ENCODE data around the gene ASIC2. TPM values are rescaled to one million over a fixed set of nuclear protein-coding genes. Genes with fewer than 3 reads are reported as not detected.

ASIC2 gene
- total and polyA plus RNA-seq, 2 experiments from 2014 or later, result 0.52 to 2.8 TPM

DNA sequence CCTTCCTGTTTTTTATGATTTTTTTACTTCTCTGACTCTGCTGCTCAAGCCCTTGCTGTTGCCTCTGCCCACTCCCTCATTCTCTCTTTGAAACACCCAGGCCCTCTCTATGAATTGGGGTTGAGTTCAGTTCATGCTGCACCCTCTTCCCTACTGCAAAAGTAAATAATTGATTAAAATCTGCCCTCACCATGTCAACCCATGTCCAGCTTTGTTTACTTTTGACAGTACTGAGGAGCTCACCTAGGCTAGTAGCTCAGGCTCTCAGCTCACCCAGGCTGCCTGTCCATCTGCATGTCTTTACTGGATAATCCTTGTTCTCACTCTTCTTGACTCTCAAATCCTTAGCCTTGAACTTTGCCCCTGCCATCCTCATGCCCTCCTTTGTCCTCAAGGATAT, 206.2 kb downstream of the ASIC2 start:
- Histone ChIP-seq H2AFZ (no peak overlapping the region), H3K79me2 (replicated peaks; ENCODE audit: insufficient read depth) (no peaks in the 10 kb centered on the region), H3K4me2 (no peak overlapping the region), H3F3A (replicated peaks; ENCODE audit: low read depth) (no peaks in the 10 kb centered on the region), H3K27ac (ENCODE audit: low read depth) (no peak overlapping the region), H3K27me3 (ENCODE audit: insufficient read depth) (no peaks in the 10 kb centered on the region), H3K4me1 (ENCODE audit: insufficient read depth) (no peaks in the 10 kb centered on the region), H3K4me3 (no peak overlapping the region), H3K9me2 (ENCODE audit: insufficient read depth) (peaks cover 4% of the 10 kb centered on the region; the same call in 1 of the 2 replicates), H4K20me1 (replicated peaks; ENCODE audit: insufficient read depth) (no peaks in the 10 kb centered on the region), H3K36me3 (ENCODE audit: insufficient read depth) (no peaks in the 10 kb centered on the region)
- TF ChIP-seq JUNB (IDR thresholded peaks at IDR 0.05; ENCODE audit: unreplicated experiment), result no peak
- TF ChIP-seq STAT1 (IDR thresholded peaks at IDR 0.05; ENCODE audit: unreplicated experiment), result no peak
- TF ChIP-seq, protein P1, sequence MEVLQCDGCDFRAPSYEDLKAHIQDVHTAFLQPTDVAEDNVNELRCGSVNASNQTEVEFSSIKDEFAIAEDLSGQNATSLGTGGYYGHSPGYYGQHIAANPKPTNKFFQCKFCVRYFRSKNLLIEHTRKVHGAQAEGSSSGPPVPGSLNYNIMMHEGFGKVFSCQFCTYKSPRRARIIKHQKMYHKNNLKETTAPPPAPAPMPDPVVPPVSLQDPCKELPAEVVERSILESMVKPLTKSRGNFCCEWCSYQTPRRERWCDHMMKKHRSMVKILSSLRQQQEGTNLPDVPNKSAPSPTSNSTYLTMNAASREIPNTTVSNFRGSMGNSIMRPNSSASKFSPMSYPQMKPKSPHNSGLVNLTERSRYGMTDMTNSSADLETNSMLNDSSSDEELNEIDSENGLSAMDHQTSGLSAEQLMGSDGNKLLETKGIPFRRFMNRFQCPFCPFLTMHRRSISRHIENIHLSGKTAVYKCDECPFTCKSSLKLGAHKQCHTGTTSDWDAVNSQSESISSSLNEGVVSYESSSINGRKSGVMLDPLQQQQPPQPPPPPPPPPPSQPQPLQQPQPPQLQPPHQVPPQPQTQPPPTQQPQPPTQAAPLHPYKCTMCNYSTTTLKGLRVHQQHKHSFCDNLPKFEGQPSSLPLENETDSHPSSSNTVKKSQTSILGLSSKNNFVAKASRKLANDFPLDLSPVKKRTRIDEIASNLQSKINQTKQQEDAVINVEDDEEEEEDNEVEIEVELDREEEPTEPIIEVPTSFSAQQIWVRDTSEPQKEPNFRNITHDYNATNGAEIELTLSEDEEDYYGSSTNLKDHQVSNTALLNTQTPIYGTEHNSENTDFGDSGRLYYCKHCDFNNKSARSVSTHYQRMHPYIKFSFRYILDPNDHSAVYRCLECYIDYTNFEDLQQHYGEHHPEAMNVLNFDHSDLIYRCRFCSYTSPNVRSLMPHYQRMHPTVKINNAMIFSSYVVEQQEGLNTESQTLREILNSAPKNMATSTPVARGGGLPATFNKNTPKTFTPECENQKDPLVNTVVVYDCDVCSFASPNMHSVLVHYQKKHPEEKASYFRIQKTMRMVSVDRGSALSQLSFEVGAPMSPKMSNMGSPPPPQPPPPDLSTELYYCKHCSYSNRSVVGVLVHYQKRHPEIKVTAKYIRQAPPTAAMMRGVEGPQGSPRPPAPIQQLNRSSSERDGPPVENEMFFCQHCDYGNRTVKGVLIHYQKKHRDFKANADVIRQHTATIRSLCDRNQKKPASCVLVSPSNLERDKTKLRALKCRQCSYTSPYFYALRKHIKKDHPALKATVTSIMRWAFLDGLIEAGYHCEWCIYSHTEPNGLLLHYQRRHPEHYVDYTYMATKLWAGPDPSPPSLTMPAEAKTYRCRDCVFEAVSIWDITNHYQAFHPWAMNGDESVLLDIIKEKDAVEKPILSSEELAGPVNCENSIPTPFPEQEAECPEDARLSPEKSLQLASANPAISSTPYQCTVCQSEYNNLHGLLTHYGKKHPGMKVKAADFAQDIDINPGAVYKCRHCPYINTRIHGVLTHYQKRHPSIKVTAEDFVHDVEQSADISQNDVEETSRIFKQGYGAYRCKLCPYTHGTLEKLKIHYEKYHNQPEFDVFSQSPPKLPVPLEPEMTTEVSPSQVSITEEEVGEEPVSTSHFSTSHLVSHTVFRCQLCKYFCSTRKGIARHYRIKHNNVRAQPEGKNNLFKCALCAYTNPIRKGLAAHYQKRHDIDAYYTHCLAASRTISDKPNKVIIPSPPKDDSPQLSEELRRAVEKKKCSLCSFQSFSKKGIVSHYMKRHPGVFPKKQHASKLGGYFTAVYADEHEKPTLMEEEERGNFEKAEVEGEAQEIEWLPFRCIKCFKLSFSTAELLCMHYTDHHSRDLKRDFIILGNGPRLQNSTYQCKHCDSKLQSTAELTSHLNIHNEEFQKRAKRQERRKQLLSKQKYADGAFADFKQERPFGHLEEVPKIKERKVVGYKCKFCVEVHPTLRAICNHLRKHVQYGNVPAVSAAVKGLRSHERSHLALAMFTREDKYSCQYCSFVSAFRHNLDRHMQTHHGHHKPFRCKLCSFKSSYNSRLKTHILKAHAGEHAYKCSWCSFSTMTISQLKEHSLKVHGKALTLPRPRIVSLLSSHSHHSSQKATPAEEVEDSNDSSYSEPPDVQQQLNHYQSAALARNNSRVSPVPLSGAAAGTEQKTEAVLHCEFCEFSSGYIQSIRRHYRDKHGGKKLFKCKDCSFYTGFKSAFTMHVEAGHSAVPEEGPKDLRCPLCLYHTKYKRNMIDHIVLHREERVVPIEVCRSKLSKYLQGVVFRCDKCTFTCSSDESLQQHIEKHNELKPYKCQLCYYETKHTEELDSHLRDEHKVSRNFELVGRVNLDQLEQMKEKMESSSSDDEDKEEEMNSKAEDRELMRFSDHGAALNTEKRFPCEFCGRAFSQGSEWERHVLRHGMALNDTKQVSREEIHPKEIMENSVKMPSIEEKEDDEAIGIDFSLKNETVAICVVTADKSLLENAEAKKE (CRISPR knock-in tag; IDR thresholded peaks at IDR 0.05), result no peak
- TF ChIP-seq, protein P2, sequence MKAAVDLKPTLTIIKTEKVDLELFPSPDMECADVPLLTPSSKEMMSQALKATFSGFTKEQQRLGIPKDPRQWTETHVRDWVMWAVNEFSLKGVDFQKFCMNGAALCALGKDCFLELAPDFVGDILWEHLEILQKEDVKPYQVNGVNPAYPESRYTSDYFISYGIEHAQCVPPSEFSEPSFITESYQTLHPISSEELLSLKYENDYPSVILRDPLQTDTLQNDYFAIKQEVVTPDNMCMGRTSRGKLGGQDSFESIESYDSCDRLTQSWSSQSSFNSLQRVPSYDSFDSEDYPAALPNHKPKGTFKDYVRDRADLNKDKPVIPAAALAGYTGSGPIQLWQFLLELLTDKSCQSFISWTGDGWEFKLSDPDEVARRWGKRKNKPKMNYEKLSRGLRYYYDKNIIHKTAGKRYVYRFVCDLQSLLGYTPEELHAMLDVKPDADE (IDR thresholded peaks at IDR 0.05), result no peak
- no peak for TF ChIP-seq NANOG (IDR thresholded peaks at IDR 0.05; ENCODE audit: borderline replicate concordance)
- TF ChIP-seq ZNF114 (CRISPR knock-in tag; IDR thresholded peaks at IDR 0.05), result no peak
- TF ChIP-seq, protein P3, sequence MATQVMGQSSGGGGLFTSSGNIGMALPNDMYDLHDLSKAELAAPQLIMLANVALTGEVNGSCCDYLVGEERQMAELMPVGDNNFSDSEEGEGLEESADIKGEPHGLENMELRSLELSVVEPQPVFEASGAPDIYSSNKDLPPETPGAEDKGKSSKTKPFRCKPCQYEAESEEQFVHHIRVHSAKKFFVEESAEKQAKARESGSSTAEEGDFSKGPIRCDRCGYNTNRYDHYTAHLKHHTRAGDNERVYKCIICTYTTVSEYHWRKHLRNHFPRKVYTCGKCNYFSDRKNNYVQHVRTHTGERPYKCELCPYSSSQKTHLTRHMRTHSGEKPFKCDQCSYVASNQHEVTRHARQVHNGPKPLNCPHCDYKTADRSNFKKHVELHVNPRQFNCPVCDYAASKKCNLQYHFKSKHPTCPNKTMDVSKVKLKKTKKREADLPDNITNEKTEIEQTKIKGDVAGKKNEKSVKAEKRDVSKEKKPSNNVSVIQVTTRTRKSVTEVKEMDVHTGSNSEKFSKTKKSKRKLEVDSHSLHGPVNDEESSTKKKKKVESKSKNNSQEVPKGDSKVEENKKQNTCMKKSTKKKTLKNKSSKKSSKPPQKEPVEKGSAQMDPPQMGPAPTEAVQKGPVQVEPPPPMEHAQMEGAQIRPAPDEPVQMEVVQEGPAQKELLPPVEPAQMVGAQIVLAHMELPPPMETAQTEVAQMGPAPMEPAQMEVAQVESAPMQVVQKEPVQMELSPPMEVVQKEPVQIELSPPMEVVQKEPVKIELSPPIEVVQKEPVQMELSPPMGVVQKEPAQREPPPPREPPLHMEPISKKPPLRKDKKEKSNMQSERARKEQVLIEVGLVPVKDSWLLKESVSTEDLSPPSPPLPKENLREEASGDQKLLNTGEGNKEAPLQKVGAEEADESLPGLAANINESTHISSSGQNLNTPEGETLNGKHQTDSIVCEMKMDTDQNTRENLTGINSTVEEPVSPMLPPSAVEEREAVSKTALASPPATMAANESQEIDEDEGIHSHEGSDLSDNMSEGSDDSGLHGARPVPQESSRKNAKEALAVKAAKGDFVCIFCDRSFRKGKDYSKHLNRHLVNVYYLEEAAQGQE (IDR thresholded peaks at IDR 0.05; ENCODE audit: unreplicated experiment), result no peak
- TF ChIP-seq, protein P4, sequence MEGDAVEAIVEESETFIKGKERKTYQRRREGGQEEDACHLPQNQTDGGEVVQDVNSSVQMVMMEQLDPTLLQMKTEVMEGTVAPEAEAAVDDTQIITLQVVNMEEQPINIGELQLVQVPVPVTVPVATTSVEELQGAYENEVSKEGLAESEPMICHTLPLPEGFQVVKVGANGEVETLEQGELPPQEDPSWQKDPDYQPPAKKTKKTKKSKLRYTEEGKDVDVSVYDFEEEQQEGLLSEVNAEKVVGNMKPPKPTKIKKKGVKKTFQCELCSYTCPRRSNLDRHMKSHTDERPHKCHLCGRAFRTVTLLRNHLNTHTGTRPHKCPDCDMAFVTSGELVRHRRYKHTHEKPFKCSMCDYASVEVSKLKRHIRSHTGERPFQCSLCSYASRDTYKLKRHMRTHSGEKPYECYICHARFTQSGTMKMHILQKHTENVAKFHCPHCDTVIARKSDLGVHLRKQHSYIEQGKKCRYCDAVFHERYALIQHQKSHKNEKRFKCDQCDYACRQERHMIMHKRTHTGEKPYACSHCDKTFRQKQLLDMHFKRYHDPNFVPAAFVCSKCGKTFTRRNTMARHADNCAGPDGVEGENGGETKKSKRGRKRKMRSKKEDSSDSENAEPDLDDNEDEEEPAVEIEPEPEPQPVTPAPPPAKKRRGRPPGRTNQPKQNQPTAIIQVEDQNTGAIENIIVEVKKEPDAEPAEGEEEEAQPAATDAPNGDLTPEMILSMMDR (conservative IDR thresholded peaks at IDR 0.05; ENCODE audit: low read depth in 2 of 2), result no peak
- no peak for TF ChIP-seq CREB1 (CRISPR knock-in tag; IDR thresholded peaks at IDR 0.05; ENCODE audit: low read depth)
- TF ChIP-seq POLR2AphosphoS5 (IDR thresholded peaks at IDR 0.05; ENCODE audit: low read depth), result no peak
- TF ChIP-seq EZH2phosphoT487 (IDR thresholded peaks at IDR 0.05; ENCODE audit: unreplicated experiment), result no peak
- TF ChIP-seq EZH2 (IDR thresholded peaks at IDR 0.05; ENCODE audit: low read depth, unreplicated experiment), result no peak
- no peak for TF ChIP-seq ZNF331 (CRISPR knock-in tag; IDR thresholded peaks at IDR 0.05; ENCODE audit: low read depth)
- Mint-ChIP-seq H3K4me1 (peaks cover 4% of the 10 kb centered on the region; the same call in 1 of the 3 replicates), H3K27ac (no peak overlapping the region), H3K4me3 (no peak overlapping the region), H3K9me3 (no peaks in the 10 kb centered on the region), H3K36me3 (ENCODE audit: low read depth) (no peaks in the 10 kb centered on the region; the same call in 2 of the 3 replicates), H3K27me3 (ENCODE audit: insufficient read depth, low read depth, poor library complexity) (peaks cover 9% of the 10 kb centered on the region)
- ATAC-seq (no peak), DNase-seq (ENCODE audit: low spot score) (no peak)
